OCI-LY1 (cell line): ENCODE measurements around the gene GFOD1.

Source experiments
- H2AFZ ChIP-seq: fragments of 200-600 bp; sonication (generic), shearing (Covaris generic); 2 replicates; pipeline ENCODE4 v1.6.0; 2014; ENCODE audit warnings: antibody characterized with exemption, mild to moderate bottlenecking, low read length
- H3F3A ChIP-seq: fragments of 200-600 bp; sonication (generic), shearing (Covaris generic); 2 replicates; pipeline ENCODE4 v1.6.0; 2014; ENCODE audit warnings: mild to moderate bottlenecking, antibody characterized with exemption, low read length, moderate library complexity; ENCODE audit not compliant: insufficient read depth
- H3K27ac ChIP-seq: fragments of 200-600 bp; sonication (generic); 2 replicates; pipeline ENCODE4 v1.5.1; 2014; ENCODE audit warnings: low read length, mixed run types, mild to moderate bottlenecking, low read depth; ENCODE audit not compliant: poor library complexity, severe bottlenecking
- H3K27me3 ChIP-seq: fragments of 200-600 bp; sonication (generic); 2 replicates; pipeline ENCODE4 v1.6.0; 2014; ENCODE audit warnings: antibody characterized with exemption, mild to moderate bottlenecking, low read length, moderate library complexity; ENCODE audit not compliant: insufficient read depth
- H3K36me3 ChIP-seq: fragments of 200-600 bp; sonication (generic); 2 replicates; pipeline ENCODE4 v1.6.1; 2014; ENCODE audit warnings: mild to moderate bottlenecking, antibody characterized with exemption, low read length, moderate library complexity, mixed read lengths; ENCODE audit not compliant: insufficient read depth
- H3K4me1 ChIP-seq: fragments of 200-600 bp; sonication (generic); 2 replicates; pipeline ENCODE4 v1.5.1; 2014; ENCODE audit warnings: mild to moderate bottlenecking, low read length, moderate library complexity; ENCODE audit not compliant: insufficient read depth, severe bottlenecking
- H3K4me2 ChIP-seq: fragments of 200-600 bp; sonication (generic), shearing (Covaris generic); 2 replicates; pipeline ENCODE4 v1.6.1; 2014; ENCODE audit warnings: low read length
- H3K4me3 ChIP-seq: fragments of 200-600 bp; sonication (generic); 2 replicates; pipeline ENCODE4 v1.5.1; 2014; ENCODE audit warnings: low read length, low read depth, mild to moderate bottlenecking, mixed read lengths; ENCODE audit not compliant: poor library complexity, severe bottlenecking
- H3K79me2 ChIP-seq: fragments of 200-600 bp; shearing (Covaris generic); 2 replicates; pipeline ENCODE4 v1.6.1; 2016; ENCODE audit warnings: mixed run types, low read length, mixed read lengths; ENCODE audit not compliant: insufficient read depth
- H3K9ac ChIP-seq: fragments of 200-600 bp; sonication (generic), shearing (Covaris generic); 2 replicates; pipeline ENCODE4 v1.6.1; 2014; ENCODE audit warnings: mild to moderate bottlenecking, low read length, mixed read lengths
- H3K9me2 ChIP-seq: fragments of 200-600 bp; sonication (generic), shearing (Covaris generic); 2 replicates; pipeline ENCODE4 v1.6.1; 2014; ENCODE audit warnings: low read depth, mild to moderate bottlenecking, low read length, mixed read lengths
- H3K9me3 ChIP-seq: fragments of 200-600 bp; shearing (Covaris generic); 2 replicates; pipeline ENCODE4 v1.6.1; 2014; ENCODE audit warnings: low read length, mixed read lengths
- H4K20me1 ChIP-seq: fragments of 200-600 bp; sonication (generic), shearing (Covaris generic); 2 replicates; pipeline ENCODE4 v1.6.0; 2016; ENCODE audit warnings: mild to moderate bottlenecking, low read length; ENCODE audit not compliant: insufficient read depth
- CTCF ChIP-seq: fragments of 200-600 bp; sonication (generic), shearing (Covaris generic); IDR thresholded peaks from 2 replicates; pipeline ENCODE4 v1.5.1; 2017; ENCODE audit warnings: mild to moderate bottlenecking, antibody characterized with exemption, low read length, moderate library complexity, mixed read lengths
- EZH2 ChIP-seq: fragments of 200-600 bp; sonication (generic), shearing (Covaris generic); IDR thresholded peaks from 2 replicates; pipeline ENCODE4 v1.8.0; 2017; ENCODE audit warnings: borderline replicate concordance, mixed run types, mild to moderate bottlenecking, antibody characterized with exemption, low read length, moderate library complexity, mixed read lengths

Gene GFOD1

GRCh38 chr6:13453153-13453552 lies 34.2 kb downstream of the GFOD1 start:
- Histone ChIP-seq H3F3A (no peaks in the 10 kb centered on the region), H3K27ac (no peak overlapping the region), H4K20me1 (no peaks in the 10 kb centered on the region), H3K4me3 (no peak overlapping the region), H2AFZ (no peak overlapping the region), H3K36me3 (peaks cover 40% of the 10 kb centered on the region), H3K27me3 (no peaks in the 10 kb centered on the region), H3K9me3 (no peaks in the 10 kb centered on the region), H3K4me2 (no peak overlapping the region), H3K79me2 (0 out of 2 replicates have a peak, but pooled peaks cover 4% of the 10 kb centered on the region), H3K4me1 (peaks cover 54% of the 10 kb centered on the region), H3K9ac (no peak overlapping the region), H3K9me2 (no peaks in the 10 kb centered on the region)
- TF ChIP-seq EZH2, result no peak

GRCh38 chr6:13452346-13453117 lies 34.9 kb downstream of the GFOD1 start:
- no peaks in the 10 kb centered on the region for H3K27me3 ChIP-seq
- H3K9ac ChIP-seq, result no peak overlapping the region
- no peak overlapping the region for H3K4me3 ChIP-seq
- TF ChIP-seq EZH2 (no peak), CTCF (peak; percentile 5; the same call in 1 of the 2 replicates)
- no peak overlapping the region for H3K4me2 ChIP-seq
- no peaks in the 10 kb centered on the region for H3K9me3 ChIP-seq
- no peaks in the 10 kb centered on the region for H4K20me1 ChIP-seq
- no peaks in the 10 kb centered on the region for H3F3A ChIP-seq
- peaks cover 40% of the 10 kb centered on the region for H3K36me3 ChIP-seq
- H3K9me2 ChIP-seq, result no peaks in the 10 kb centered on the region
- H3K79me2 ChIP-seq, result 0 out of 2 replicates have a peak, but pooled peaks cover 4% of the 10 kb centered on the region
- peaks cover 53% of the 10 kb centered on the region for H3K4me1 ChIP-seq
- H2AFZ ChIP-seq, result no peak overlapping the region
- no peak overlapping the region for H3K27ac ChIP-seq

DNA sequence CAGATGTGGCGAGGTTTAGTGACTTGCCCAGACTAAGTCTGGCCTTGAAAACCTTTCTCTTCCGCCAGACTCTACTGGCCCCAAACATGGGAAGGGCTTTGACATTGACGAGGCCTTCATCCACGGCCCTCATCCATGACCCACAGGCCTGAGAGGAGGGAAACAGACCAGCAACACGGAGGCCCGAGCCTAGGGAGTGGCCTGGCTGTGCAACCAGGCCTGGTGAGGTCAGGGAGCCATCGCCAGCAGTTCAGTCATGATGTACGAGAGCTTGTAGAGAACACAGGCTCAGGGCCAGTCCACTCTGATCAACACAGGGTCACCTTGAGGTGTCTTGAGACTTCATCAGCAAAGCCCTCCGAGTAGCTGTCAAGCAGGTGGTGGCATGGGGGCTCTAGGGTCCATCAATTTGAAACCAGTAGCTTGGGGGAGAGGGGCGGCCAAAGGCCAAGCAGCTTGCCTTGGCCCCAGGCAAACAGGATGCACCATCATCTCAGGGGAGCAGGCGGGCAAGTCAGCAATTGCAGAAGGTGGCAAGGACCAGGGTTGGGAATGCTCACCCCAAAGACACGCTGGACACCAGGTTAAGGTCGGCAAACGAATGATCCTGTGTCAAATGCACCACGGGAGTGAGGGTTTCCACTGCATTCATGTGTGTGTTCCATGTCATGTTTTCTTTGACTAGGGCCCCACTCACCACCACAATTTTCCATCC lies 36.1 kb downstream of the GFOD1 start:
- H3K9ac ChIP-seq, result no peak overlapping the region
- no peaks in the 10 kb centered on the region for H3K27me3 ChIP-seq
- H3K4me3 ChIP-seq, result no peak overlapping the region
- no peak overlapping the region for H2AFZ ChIP-seq
- 0 out of 2 replicates have a peak, but pooled peaks cover 1% of the 10 kb centered on the region for H3K79me2 ChIP-seq
- no peak for TF ChIP-seq EZH2
- no peak for TF ChIP-seq CTCF
- H3K36me3 ChIP-seq, result peaks cover 36% of the 10 kb centered on the region
- no peak overlapping the region for H3K4me2 ChIP-seq
- no peaks in the 10 kb centered on the region for H3K9me3 ChIP-seq
- no peaks in the 10 kb centered on the region for H3F3A ChIP-seq
- peaks cover 44% of the 10 kb centered on the region for H3K4me1 ChIP-seq
- no peaks in the 10 kb centered on the region for H3K9me2 ChIP-seq
- H4K20me1 ChIP-seq, result no peaks in the 10 kb centered on the region
- H3K27ac ChIP-seq, result no peak overlapping the region
